ENCODE results near the gene NAP1L5. TPM values are rescaled to one million over a fixed set of nuclear protein-coding genes. Genes with fewer than 3 reads are reported as not detected.

Gene NAP1L5
- total RNA-seq, 1 experiment from 2014 or later, result 1.8 TPM

DNA sequence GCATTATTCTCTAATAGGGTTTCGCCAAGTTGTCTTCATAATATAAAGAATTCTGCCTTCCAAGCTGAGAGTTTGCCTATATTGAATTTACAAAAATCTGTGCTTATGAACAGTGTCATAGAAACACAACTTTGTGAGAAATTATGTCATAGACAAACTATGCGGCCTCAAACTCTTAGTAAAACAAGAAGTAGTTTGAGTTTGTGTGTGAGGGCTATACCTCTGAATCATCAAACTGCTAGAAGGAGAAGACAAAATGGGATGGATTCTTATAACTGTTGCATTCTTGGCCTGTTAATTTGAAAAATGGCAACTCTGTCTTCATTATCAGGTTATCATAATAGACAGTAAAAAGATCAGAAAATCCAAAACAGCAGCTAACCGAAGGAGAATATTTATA, 46.1 kb upstream of the NAP1L5 start:
- Histone ChIP-seq H3K9me3 (ENCODE audit: control insufficient read depth in 1 of 2, insufficient read depth in 1 of 2, low read depth in 1 of 2, low read length in 2 of 2) (no peaks in the 10 kb centered on the region), H4K20me1 (ENCODE audit: insufficient read depth) (no peaks in the 10 kb centered on the region), H3K9me2 (ENCODE audit: insufficient read depth) (no peaks in the 10 kb centered on the region), H3K27me3 (ENCODE audit: insufficient read depth, low read length) (no peaks in the 10 kb centered on the region), H3K4me1 (ENCODE audit: control insufficient read depth in 1 of 2, insufficient read depth in 2 of 2, low read length in 2 of 2) (no peaks in the 10 kb centered on the region), H2AFZ (ENCODE audit: low read depth, low read length, poor library complexity, severe bottlenecking) (no peak overlapping the region), H3K79me2 (ENCODE audit: insufficient read depth, low read length) (no peaks in the 10 kb centered on the region), H3K36me3 (ENCODE audit: control insufficient read depth in 1 of 2, insufficient read depth in 2 of 2, low read length in 2 of 2) (peaks cover 0 to 2% of the 10 kb centered on the region in 2 experiments; a peak in 1 of 4 replicates), H3K9ac (ENCODE audit: low read length) (no peak overlapping the region), H3K4me2 (ENCODE audit: low read length) (no peak overlapping the region), H3K4me3 (replicated peaks in 1 of 2; ENCODE audit: low read depth in 1 of 2, low read length in 2 of 2) (no peak overlapping the region), H3K27ac (ENCODE audit: low read depth, low read length) (no peak overlapping the region)
- ChIA-PET POLR2A (no interaction called here), RAD21 (ENCODE audit: low non-redundant PET in 1 of 2, low total read pairs in 2 of 2, uncharacterized antibody in 2 of 2, unreplicated experiment in 2 of 2) (no interaction called here), CTCF (no interaction called here)
- DNase-seq (ENCODE audit: low read depth, low spot score) (no peak), ATAC-seq (no peak)
- intact Hi-C loops (cut with micrococcal nuclease), result no loop called here
- BruUV-seq (replicated peaks), result no TSS peak
- TF ChIP-seq YY1 (IDR thresholded peaks at IDR 0.05; ENCODE audit: extremely low read depth, insufficient replicate concordance, low read depth, low read length) (no peak), CBX3 (IDR thresholded peaks at IDR 0.05; ENCODE audit: low read depth) (no peak), ZNF274 (IDR thresholded peaks at IDR 0.05; ENCODE audit: low read depth, low read length) (no peak), ZFX (IDR thresholded peaks at IDR 0.05) (no peak), POLR2AphosphoS5 (IDR thresholded peaks at IDR 0.05; ENCODE audit: low read depth, low read length) (no peak), EZH2phosphoT487 (IDR thresholded peaks at IDR 0.05; ENCODE audit: borderline replicate concordance) (no peak), CEBPB (IDR thresholded peaks at IDR 0.05; ENCODE audit: low read depth) (no peak), CTCF (IDR thresholded peaks at IDR 0.05 in 2 of 3, conservative IDR thresholded peaks at IDR 0.05 in 1 of 3; ENCODE audit: borderline replicate concordance in 1 of 3, insufficient read depth in 1 of 3, low read depth in 2 of 3, low read length in 2 of 3) (no peak), FOSL1 (IDR thresholded peaks at IDR 0.05; ENCODE audit: low read depth) (no peak), RAD21 (IDR thresholded peaks at IDR 0.05; ENCODE audit: low read depth) (no peak), SIN3A (IDR thresholded peaks at IDR 0.05; ENCODE audit: low read depth) (no peak), SP1 (IDR thresholded peaks at IDR 0.05; ENCODE audit: low read depth) (no peak), EZH2 (IDR thresholded peaks at IDR 0.05) (no peak), SRF (IDR thresholded peaks at IDR 0.05; ENCODE audit: low read depth) (no peak), JUND (IDR thresholded peaks at IDR 0.05) (no peak), ZBTB33 (IDR thresholded peaks at IDR 0.05; ENCODE audit: extremely low read depth, insufficient replicate concordance, low read length) (no peak), MAX (IDR thresholded peaks at IDR 0.05) (no peak), ELF1 (IDR thresholded peaks at IDR 0.05; ENCODE audit: borderline replicate concordance, low read depth) (no peak)
- TF ChIP-seq, protein P1, sequence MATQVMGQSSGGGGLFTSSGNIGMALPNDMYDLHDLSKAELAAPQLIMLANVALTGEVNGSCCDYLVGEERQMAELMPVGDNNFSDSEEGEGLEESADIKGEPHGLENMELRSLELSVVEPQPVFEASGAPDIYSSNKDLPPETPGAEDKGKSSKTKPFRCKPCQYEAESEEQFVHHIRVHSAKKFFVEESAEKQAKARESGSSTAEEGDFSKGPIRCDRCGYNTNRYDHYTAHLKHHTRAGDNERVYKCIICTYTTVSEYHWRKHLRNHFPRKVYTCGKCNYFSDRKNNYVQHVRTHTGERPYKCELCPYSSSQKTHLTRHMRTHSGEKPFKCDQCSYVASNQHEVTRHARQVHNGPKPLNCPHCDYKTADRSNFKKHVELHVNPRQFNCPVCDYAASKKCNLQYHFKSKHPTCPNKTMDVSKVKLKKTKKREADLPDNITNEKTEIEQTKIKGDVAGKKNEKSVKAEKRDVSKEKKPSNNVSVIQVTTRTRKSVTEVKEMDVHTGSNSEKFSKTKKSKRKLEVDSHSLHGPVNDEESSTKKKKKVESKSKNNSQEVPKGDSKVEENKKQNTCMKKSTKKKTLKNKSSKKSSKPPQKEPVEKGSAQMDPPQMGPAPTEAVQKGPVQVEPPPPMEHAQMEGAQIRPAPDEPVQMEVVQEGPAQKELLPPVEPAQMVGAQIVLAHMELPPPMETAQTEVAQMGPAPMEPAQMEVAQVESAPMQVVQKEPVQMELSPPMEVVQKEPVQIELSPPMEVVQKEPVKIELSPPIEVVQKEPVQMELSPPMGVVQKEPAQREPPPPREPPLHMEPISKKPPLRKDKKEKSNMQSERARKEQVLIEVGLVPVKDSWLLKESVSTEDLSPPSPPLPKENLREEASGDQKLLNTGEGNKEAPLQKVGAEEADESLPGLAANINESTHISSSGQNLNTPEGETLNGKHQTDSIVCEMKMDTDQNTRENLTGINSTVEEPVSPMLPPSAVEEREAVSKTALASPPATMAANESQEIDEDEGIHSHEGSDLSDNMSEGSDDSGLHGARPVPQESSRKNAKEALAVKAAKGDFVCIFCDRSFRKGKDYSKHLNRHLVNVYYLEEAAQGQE (IDR thresholded peaks at IDR 0.05; ENCODE audit: low read depth), result no peak

All from HCT116 (cell line).